Stimulated activated CD4-positive, alpha-beta T cell treated with anti-CD3 and anti-CD28 coated beads, TNF-alpha, amount 100 ng/mL, for 24 hours (primary cell): Measurements from ENCODE around the gene MAP4K1.

Experiments used
- DNase-seq, 3 experiments: peaks; one replicate each; pipeline ENCODE4 v3.0.0-alpha.2; 2020; ENCODE audit warnings: low read depth in 3 of 3

Gene MAP4K1

DNA sequence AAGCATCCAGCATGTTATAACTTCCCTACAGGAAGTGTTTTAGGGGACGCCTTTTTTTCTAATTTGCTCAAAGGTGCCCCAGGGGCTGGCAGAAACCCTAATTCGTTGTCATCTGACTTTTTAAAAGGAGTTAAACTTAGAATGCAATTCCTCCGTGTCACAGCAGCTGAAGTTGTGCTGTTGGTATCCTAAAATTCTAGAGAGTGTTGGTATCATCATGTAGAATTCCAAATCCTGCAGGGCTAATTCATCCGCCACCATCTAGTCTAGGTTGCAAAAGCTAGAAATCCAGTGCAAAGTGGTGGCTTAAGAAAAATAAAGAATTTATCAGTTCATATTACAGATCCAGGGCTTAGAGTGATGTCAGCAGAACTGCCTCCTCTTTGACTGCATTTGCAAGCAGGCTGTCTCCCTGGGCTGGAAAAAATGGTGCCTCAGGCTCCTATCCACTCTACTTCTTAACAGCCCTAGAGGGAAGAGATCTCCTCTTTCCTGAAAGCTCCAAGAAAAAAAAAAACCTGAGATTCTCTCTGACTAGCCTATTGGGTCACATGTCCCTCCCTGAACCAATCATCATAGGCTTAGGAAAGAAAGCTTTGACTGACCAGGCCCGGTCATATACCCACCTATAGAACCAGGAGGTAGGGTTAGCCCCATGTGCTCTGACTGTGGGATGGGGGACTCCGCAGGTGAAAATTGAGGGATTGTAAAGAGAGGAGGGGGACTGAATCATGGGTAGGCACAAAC is 73.0 kb downstream of the MAP4K1 start:
- no peak for DNase-seq

DNA sequence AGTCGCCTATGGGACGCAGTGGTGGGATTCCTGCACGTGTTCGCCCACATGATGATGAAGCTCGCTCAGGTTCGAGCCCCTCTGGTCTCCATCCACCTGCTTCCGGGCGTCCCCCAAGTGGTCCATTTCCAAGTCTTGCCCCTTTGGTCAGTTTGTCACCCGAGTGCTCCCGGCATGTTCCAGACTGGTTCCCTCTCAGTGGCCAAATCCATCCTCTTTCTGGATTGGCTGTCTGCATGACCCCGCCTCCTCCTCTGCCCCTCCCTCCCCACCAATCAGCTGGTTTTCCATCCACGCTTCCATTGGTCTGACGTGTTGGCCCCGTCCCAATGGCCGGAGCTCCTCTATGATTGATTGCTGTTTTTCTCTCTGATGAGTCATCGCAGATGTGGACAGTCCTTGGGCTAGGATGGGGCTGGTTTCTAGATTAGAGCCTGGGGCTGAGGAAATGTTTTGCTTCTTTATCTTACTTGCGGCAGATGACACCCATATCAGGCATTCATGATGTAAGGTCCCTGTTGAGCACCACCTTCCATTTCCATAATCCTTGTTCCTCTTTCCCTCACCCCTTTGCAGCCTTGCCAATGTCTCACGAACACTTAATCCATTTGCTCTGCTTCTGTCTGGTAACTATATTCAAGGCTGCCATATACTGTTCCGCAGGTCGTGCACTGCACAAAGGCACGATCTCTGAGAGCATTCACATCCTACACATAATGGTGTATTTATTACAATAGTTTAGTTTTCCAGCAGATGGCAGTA is 73.8 kb downstream of the MAP4K1 start:
- peak in 1 of 3 experiments; percentile 25 for DNase-seq

DNA sequence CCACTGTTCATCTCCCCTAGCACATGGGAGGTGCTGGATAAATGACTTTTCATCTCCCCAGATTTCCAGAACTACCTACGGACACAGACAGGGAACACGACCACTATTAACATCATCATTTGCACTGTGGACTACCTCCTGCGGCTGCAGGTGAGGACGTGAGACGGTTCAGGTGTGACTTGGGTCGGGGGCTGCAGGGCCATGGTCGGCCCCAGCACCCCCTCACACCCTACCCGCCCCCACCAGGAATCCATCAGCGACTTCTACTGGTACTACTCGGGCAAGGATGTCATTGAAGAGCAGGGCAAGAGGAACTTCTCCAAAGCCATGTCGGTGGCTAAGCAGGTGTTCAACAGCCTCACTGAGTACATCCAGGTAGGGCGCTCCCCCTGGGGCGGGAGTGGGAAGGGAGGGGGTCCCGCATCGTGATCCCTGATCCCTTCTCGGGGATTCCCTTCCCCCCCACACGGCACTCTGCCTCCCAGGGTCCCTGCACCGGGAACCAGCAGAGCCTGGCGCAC is 74.4 kb downstream of the MAP4K1 start:
- no peak for DNase-seq

DNA sequence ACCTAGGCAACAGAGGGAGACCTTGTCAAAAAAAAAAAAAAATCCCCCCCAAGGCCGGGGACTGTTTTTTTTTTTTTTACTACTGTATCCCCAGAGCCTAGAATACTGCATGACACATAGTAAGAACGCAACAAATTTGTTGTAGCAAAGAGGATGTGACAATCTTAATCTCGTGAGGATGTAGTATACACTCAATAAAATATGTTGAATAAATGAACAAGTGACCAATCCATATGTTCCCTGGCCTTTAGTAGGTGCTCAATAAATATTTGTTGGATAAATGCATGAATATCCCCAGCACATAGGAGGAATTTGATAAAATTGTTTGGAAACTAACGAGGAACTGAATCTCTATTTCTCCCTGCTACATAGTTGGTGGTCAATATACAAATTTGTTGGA is 75.7 kb downstream of the MAP4K1 start:
- DNase-seq = no peak

DNA sequence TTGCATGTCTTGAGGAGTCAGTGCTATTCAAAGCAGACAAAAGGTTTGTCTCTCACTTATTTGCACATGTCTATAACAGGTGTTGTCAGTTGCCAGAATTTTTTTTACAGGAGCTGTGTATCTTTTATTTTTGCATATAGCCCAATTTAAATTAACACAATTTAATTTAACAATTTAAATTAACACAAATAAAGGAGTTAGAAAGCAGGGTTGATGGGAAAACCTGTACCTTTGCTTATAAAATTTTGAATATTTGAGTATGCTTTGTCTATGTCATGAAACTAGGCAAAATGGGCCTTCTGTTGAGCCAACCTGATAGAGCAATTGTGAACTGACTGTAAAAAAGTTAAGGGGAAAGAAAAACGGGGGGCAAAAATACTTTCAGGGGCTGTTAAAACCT is 78.0 kb downstream of the MAP4K1 start:
- DNase-seq = no peak

DNA sequence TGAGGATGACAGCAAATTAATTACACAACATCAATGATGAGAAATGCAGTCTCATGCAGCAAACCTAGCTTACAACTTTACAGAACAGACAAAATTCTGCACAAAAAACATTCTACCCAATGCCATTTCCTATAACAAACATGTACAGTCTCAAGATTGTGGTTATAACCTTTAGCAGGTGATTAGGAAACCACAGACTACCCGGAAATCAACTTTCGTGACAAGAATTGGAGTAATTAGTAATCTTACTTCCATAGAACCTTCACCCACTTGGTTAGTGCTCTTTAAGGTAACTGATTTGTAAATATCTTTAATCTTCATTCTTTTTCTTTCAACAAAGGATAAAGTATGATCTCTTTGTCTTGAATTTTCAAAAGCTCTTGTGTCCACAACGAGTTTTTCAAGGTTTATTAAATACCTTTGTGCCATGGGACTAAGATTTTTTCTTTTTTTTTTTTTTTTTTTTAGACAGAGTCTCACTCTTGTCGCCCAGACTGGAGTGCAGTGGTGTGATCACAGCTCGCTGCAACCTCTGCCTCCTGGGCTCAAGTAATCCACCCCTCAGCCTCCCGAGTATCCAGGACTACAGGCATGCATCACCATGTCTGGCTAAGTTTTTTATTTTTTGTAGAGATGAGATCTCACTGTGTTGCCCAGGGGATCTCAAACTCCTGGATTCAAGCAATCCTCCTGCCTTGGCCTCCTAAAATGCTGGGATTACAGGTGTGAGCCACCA is 78.8 kb downstream of the MAP4K1 start:
- DNase-seq = peak in 2 of 3 experiments; percentile 22 to 26

DNA sequence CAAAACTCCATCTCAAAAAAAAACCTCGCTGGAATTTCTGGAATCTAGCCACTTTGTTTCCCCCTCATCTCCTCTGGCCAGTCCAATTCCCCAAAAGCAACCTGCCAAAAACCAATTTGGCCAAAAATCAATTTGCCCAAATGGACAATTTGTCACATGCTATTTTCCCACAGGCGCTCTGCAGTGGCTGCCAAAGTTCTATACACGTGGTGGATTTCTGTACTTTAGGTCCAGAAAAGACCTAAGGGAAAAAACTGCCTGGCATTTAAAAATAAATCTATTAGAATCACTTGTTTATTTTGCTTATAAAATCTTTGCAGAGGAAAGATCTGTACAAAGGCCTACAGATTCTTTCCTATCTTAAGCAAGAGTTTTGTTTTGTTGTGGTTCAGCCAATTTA is 79.4 kb downstream of the MAP4K1 start:
- no peak for DNase-seq
